Measurements from ENCODE around the gene UROS. TPM values are rescaled to one million over a fixed set of nuclear protein-coding genes. Genes with fewer than 3 reads are reported as not detected.

The UROS gene
- polyA plus RNA-seq, 1 of the 3 experiments (the other 2 are of a cell fraction), result 49.2 TPM

DNA sequence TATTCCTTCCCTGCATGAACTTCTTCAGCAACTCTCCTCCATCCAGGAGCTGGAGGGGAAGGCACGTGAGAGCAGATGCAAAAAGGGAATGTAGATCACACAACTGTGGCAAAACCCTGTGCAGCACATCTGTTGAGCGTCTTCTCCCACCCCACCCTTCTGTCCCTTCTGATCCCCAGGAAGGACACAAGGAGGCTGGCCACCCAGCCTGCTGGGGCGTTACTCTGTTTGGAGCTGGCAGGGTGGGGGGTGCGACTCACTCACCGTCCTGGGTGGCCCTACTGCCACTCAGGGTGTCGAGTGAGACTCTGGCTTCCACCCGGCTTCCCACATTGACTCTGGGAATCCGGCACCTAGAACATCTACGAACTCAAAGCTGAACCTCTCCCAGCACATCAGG, 37.3 kb downstream of the UROS start:
- POLR2A ChIA-PET, result no interaction called here
- H2AFZ ChIP-seq (ENCODE audit: low read depth), result no peak overlapping the region
- CTCF ChIA-PET, result no interaction called here
- no peak overlapping the region for H3K4me2 ChIP-seq
- no peaks in the 10 kb centered on the region for H3K9me2 ChIP-seq
- no peak overlapping the region for H3K27ac ChIP-seq (ENCODE audit: low read depth in 2 of 2, low read length in 1 of 2)
- no peaks in the 10 kb centered on the region for H3K9me3 ChIP-seq
- H3K9ac ChIP-seq, result no peak overlapping the region
- H4K20me1 ChIP-seq (ENCODE audit: insufficient read depth), result no peaks in the 10 kb centered on the region
- no peak overlapping the region for H3K4me3 ChIP-seq (ENCODE audit: low read depth in 2 of 2, low read length in 1 of 2)
- H3K36me3 ChIP-seq (replicated peaks in 1 of 2; ENCODE audit: control insufficient read depth in 1 of 2, insufficient read depth in 2 of 2, low read length in 1 of 2), result peaks cover 0 to 13% of the 10 kb centered on the region in 2 experiments
- WGBS (ENCODE audit: low lambda C conversion rate), result 84% methylated on average over 9 of the region's 9 CpGs
- no peaks in the 10 kb centered on the region for H3K27me3 ChIP-seq (ENCODE audit: insufficient read depth)
- TF ChIP-seq MXI1 (IDR thresholded peaks at IDR 0.05; ENCODE audit: low read depth, low read length) (no peak), CHD2 (IDR thresholded peaks at IDR 0.05; ENCODE audit: low read length, partially characterized antibody) (no peak), ELF1 (IDR thresholded peaks at IDR 0.05) (no peak), TEAD4 (IDR thresholded peaks at IDR 0.05; ENCODE audit: borderline replicate concordance, insufficient read depth) (no peak), RCOR1 (IDR thresholded peaks at IDR 0.05; ENCODE audit: low read length) (no peak), EP300 (IDR thresholded peaks at IDR 0.05; ENCODE audit: borderline replicate concordance in 1 of 2, low read depth in 1 of 2, low read length in 1 of 2) (no peak), YY1 (IDR thresholded peaks at IDR 0.05; ENCODE audit: low read depth) (no peak), USF1 (IDR thresholded peaks at IDR 0.05; ENCODE audit: borderline replicate concordance, low read depth) (no peak), GATA2 (CRISPR knock-in tag; IDR thresholded peaks at IDR 0.05) (no peak), FOSL2 (IDR thresholded peaks at IDR 0.05; ENCODE audit: borderline replicate concordance, low read depth) (no peak), GABPA (IDR thresholded peaks at IDR 0.05; ENCODE audit: low read depth) (no peak)
- TF ChIP-seq, protein P1, sequence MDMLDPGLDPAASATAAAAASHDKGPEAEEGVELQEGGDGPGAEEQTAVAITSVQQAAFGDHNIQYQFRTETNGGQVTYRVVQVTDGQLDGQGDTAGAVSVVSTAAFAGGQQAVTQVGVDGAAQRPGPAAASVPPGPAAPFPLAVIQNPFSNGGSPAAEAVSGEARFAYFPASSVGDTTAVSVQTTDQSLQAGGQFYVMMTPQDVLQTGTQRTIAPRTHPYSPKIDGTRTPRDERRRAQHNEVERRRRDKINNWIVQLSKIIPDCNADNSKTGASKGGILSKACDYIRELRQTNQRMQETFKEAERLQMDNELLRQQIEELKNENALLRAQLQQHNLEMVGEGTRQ (IDR thresholded peaks at IDR 0.05; ENCODE audit: borderline replicate concordance, low read depth, low read length), result no peak
- TF ChIP-seq, protein P2, sequence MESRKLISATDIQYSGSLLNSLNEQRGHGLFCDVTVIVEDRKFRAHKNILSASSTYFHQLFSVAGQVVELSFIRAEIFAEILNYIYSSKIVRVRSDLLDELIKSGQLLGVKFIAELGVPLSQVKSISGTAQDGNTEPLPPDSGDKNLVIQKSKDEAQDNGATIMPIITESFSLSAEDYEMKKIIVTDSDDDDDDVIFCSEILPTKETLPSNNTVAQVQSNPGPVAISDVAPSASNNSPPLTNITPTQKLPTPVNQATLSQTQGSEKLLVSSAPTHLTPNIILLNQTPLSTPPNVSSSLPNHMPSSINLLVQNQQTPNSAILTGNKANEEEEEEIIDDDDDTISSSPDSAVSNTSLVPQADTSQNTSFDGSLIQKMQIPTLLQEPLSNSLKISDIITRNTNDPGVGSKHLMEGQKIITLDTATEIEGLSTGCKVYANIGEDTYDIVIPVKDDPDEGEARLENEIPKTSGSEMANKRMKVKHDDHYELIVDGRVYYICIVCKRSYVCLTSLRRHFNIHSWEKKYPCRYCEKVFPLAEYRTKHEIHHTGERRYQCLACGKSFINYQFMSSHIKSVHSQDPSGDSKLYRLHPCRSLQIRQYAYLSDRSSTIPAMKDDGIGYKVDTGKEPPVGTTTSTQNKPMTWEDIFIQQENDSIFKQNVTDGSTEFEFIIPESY (IDR thresholded peaks at IDR 0.05; ENCODE audit: borderline replicate concordance, low read depth), result no peak
- DNase-seq, result no peak
- H3K79me2 ChIP-seq (ENCODE audit: insufficient read depth), result no peaks in the 10 kb centered on the region
- no peaks in the 10 kb centered on the region for H3K4me1 ChIP-seq (ENCODE audit: control insufficient read depth in 1 of 2, insufficient read depth in 2 of 2, low read depth in 1 of 2, low read length in 1 of 2)
- no peaks in the 10 kb centered on the region for H3F3A ChIP-seq (replicated peaks; ENCODE audit: insufficient read depth)

DNA sequence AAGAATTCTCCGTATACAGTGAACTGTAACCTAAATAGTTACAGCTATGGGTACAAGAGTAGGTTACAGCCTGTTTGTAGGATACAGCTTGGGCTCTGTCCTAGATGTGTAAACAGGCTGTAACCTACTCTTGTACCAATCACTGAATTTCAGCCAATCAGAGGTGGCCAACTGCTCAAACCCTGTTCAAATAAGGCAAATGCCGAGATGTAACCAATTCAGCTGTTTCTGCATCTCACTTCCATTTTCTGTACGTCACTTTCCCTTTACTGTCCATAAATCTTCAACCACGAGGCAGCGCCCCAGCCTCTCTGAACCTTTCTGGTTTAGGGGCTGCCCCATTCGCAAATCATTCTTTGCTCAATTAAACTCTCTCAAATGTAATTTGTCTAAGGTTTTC, 39.1 kb downstream of the UROS start:
- H3K27ac ChIP-seq (ENCODE audit: low read depth in 2 of 2, low read length in 1 of 2), result no peak overlapping the region
- no peaks in the 10 kb centered on the region for H3F3A ChIP-seq (replicated peaks; ENCODE audit: insufficient read depth)
- no peak overlapping the region for H3K4me2 ChIP-seq
- H3K4me1 ChIP-seq (ENCODE audit: control insufficient read depth in 1 of 2, insufficient read depth in 2 of 2, low read depth in 1 of 2, low read length in 1 of 2), result no peaks in the 10 kb centered on the region
- no peaks in the 10 kb centered on the region for H3K9me3 ChIP-seq
- H4K20me1 ChIP-seq (ENCODE audit: insufficient read depth), result no peaks in the 10 kb centered on the region
- TF ChIP-seq USF1 (IDR thresholded peaks at IDR 0.05; ENCODE audit: borderline replicate concordance, low read depth) (no peak), MEF2A (IDR thresholded peaks at IDR 0.05; ENCODE audit: borderline replicate concordance, low read depth) (no peak), RXRA (IDR thresholded peaks at IDR 0.05; ENCODE audit: borderline replicate concordance, low read depth) (no peak), FOXM1 (IDR thresholded peaks at IDR 0.05; ENCODE audit: low read depth) (no peak), TCF12 (IDR thresholded peaks at IDR 0.05) (no peak), GABPA (IDR thresholded peaks at IDR 0.05; ENCODE audit: low read depth) (no peak)
- TF ChIP-seq, protein P2 (IDR thresholded peaks at IDR 0.05; ENCODE audit: borderline replicate concordance, low read depth), result no peak
- TF ChIP-seq, protein P1 (IDR thresholded peaks at IDR 0.05; ENCODE audit: borderline replicate concordance, low read depth, low read length), result no peak
- peaks cover 0 to 6% of the 10 kb centered on the region in 2 experiments for H3K36me3 ChIP-seq (replicated peaks in 1 of 2; ENCODE audit: control insufficient read depth in 1 of 2, insufficient read depth in 2 of 2, low read length in 1 of 2)
- H3K27me3 ChIP-seq (ENCODE audit: insufficient read depth), result no peaks in the 10 kb centered on the region
- H3K4me3 ChIP-seq (ENCODE audit: low read depth in 2 of 2, low read length in 1 of 2), result no peak overlapping the region
- 86% methylated on average over 6 of the region's 6 CpGs for WGBS (ENCODE audit: low lambda C conversion rate)
- no peaks in the 10 kb centered on the region for H3K9me2 ChIP-seq
- ChIA-PET POLR2A (no interaction called here), CTCF (interaction anchor here (1.3 kb wide), 1 partner anchor 84 kb away, joined by 3 read pairs; no protein-coding TSS in a partner anchor)
- H3K9ac ChIP-seq, result no peak overlapping the region
- no peak for DNase-seq
- H3K79me2 ChIP-seq (ENCODE audit: insufficient read depth), result no peaks in the 10 kb centered on the region
- H2AFZ ChIP-seq (ENCODE audit: low read depth), result no peak overlapping the region
